Activated CD8-positive, alpha-beta memory T cell treated with anti-CD3 and anti-CD28 coated beads, Interleukin-2, amount 50 U/mL, for 48 hours (primary cell): ENCODE measurements around the gene METTL13.
"Not testable (repeated sequence)": the region's sequence is repeated elsewhere in the genome, so short reads cannot be mapped to it uniquely, and the experiment has no call there.

ENCODE experiments used
- DNase-seq: peaks from one replicate; pipeline ENCODE4 v3.0.0-alpha.2; 2020

Gene METTL13

DNA sequence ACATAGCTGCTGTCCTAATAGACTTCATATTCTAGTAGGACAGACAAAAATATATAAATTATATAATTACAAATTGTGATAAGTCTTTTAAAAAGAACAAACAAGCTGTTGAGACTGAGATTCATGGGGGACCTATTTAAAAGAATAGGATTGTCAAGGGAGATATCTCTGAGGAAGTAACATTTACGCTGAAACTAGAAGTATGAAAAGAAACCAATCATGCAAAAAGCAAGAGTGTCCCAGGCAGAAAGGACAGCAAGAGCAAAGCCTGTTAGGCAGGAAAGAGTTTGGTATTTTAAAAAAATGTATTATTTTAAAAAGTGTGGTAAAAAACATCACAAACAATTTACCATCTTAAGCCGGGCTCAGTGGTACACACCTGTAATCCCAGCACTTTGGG is 9.1 kb upstream of the METTL13 start:
- DNase-seq, result no peak

DNA sequence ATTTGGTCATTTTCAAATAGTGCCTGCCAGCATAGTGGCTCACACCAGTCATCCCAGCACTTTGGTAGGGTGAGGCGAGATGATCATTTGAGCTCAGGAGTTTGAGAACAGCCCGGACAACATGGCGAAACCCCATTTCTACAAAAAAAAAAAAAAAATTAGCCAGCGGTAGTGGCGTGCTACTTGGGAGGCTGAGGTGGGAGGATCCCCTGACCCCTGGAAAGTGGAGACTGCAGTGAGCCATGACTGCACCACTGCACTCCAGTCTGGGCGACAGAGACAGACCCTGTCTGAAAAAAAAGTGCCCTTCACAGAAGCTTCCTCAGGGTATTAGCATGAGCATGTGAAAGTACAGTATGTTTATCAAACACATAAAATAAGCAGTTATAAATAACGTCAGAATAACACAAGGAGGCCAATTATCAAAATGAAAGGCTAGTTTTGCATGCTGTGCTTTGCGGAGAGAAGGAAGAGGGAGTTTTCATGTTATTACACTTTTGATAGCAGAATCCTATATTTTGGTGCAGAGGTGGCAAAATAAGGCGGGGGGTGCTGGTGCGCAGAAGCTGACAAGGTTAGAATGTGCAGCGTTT is 781 bp upstream of the METTL13 start:
- DNase-seq, result no peak

DNA sequence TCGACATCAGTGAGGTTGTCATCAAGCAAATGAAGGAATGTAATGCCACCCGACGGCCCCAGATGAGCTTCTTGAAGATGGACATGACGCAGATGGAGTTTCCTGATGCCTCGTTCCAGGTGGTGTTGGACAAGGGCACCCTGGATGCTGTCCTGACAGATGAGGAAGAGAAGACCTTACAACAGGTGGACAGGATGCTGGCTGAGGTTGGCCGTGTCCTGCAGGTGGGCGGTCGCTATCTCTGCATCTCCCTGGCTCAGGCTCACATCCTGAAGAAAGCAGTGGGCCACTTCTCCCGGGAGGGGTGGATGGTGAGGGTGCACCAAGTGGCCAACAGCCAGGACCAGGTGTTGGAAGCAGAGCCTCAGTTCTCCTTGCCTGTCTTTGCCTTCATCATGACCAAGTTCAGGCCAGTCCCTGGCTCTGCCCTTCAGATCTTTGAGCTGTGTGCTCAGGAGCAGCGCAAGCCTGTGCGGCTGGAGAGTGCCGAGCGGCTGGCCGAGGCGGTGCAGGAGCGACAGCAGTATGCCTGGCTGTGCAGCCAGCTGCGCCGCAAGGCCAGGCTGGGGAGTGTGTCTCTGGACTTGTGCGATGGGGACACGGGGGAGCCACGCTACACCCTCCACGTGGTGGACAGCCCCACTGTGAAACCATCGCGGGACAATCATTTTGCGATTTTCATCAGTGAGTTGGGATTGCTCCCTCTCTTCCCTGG is 2.5 kb downstream of the METTL13 start:
- DNase-seq, result no peak

DNA sequence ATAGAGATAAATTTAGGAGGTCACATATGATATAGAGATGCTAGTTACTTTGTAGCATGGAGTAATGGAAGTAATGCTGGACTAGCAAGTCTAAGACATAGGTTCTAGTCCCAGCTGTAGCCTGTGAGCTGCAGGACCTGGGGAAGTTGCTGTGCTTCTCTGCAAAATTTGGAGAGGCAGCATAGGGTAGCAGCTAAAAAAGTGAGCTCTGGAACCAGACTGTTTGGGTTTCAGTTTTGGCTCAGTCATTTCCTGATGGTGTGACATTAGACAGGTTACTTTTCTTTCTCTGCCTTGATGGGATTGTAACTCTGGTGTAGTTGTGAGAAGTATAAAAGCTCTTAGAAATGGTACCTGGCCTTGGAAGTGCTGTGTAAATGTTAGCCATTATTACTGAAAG is 3.3 kb downstream of the METTL13 start:
- DNase-seq, result no peak

DNA sequence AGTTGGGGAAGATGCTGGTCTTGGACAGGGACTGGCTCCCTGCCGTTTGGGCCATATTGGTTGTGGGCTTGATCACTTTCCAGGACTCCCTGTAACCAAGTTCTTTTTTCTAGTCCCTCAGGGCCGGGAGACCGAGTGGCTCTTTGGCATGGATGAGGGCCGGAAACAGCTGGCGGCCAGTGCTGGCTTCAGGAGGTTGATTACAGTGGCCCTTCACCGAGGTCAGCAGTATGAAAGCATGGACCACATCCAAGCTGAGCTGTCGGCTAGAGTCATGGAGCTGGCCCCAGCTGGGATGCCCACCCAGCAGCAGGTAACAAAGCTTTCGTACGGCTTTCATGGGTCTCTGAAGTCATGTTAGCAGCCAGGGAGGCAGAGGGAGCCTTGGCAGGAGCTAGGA is 4.3 kb downstream of the METTL13 start:
- no peak for DNase-seq

DNA sequence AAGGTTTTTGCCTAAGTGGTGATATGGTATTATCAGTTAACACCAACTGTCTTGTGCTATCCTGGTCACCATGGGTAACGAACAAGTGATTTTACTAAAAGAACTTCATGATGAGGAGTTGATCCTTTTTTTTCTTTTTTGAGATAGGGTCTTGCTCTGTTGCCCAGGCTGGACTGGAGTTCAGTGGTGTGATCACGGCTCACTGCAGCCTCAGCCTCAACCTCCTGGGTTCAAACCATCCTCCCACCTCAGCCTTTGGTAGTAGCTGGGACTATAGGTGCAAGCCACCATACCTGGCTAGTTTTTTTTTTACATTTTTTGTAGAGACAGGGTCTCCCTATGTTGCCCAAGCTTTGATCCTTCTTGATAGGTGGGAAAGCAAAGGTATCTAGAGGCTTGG is 5.1 kb downstream of the METTL13 start:
- DNase-seq, result no peak

DNA sequence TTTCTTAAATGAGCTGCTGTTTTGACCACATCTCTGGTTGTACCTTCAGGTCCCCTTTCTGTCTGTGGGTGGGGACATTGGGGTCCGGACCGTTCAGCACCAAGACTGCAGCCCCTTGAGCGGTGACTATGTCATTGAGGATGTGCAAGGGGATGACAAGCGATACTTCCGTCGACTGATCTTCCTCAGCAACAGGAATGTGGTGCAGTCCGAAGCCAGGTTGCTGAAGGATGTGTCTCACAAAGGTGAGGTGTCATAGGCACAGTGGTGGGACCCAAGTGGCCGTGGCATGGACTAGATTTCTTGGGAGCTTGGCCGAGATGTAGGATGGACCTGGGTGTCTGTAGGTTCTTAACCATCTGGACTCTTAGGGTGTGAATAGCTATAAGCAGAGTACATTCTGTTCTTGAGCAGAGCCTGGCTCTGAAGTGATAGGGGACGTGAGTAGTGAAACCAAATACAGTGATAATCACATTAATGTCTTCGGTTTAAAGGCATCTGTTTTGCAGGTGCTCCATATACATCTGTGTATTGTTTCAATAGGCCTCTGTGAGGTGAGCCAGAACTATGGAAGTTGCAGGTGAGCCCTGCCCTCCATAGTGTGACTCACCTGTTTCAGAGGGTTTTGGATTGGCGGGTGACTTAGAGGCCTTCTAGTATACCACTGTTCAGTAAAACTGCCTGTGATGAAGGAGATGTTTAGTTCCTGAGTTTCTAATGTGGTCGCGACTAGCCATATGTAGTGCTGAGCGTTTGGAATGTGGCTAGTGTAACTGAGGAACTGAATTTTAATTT is 6.4 kb downstream of the METTL13 start:
- DNase-seq, result no peak

DNA sequence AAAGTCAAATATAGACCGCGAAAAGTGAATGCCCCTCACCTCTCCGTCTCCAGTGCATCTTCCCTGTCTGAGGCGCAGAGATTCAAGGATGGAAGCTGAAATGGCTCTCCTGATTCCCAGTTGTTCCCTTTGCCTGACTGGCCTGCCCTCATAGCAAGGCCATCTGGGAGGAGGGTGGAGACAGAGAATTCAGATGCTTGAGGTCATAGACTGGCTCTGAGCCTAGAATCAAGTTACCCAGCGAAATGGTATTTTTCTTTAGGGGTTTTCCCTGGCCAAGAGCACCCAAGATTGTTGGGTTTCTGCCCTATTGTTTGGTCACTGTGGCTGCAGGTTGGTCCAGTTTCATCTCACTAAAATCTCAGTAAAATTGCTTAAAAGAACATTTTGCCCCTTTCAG is 7.2 kb downstream of the METTL13 start:
- no peak for DNase-seq

DNA sequence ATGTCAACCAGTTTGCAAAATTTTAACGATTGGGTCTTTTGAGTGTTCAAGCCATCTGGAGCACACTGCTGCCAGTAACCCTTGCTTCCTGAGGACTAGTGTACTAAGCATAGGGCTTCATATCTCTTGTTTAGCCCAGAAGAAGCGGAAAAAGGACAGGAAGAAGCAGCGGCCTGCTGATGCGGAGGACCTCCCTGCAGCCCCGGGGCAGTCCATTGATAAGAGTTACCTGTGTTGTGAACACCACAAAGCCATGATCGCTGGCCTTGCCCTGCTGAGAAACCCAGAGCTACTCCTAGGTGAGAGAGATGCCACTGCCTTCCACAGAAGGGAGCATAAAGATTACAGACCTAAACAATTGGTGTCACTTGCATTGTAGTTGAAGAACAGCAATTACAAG is 8.9 kb downstream of the METTL13 start:
- DNase-seq, result no peak

DNA sequence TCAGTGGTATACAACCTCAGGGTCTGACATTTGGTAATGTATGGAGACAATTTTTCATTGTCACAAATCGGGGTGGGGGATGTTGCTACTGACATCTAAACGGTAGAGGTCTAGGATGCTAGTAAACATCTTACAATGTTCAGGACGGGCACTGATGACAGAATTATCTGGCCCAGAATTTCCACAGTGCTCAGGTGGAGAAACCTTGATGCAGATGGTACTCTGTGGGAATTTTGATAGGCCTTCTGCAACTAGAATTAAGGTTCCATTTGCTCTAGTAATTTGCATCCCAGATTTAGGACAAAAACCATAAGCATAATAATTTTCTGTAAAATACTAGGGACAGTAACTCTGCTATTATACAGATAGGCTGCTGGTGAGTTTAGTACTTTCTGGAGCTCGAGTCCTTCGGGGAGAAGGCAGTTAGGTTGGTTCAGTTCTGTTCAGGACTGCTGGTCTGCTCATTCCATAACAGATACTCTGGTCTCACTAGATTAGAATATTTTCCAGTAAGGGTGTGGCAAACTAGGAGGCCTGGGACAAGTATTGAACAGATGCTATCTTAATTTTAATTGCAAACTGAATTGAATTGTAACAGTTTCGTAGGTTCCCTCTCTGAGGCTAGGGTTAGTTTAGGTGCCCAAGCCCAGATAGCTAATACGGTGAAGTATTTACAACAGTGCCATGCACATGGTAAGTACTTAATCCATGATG is 11.4 kb downstream of the METTL13 start:
- no peak for DNase-seq

DNA sequence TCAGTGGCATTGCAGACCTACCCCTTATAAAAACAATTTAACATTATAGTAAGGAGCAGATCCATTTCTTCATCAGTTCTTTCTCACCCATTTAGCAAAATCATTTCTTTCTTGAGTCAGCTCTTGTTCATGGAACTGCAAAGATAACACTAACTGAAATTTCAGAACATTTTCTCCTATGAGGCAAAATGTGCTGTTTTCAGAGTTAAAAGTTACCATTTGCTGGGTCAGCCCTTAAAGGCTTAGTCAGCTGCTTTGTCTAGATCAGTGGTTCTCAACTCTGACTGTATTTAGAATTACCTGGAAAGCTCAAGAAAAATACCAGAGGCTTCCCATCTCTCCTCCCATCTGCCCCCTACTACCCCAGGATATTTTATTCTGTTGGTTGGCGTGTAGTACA is 12.2 kb downstream of the METTL13 start:
- DNase-seq, result no peak

DNA sequence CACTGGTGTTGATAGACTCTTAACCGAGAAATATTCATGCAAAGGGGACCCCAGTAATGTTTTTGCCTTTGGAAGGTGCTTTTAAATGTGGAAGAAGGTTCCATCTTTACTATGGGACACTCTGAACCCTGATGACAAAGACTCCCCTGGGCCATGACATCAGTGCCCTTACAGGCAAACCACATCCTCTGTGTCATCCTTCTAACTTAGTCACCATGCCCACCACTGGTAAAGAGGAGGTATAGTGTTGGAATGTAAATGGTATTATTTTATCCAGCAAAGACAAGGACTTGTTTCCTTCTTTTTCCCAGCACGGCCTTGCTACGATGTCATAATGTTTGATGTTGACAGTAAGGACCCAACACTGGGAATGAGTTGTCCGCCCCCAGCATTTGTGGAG is 12.6 kb downstream of the METTL13 start:
- DNase-seq, result no peak

DNA sequence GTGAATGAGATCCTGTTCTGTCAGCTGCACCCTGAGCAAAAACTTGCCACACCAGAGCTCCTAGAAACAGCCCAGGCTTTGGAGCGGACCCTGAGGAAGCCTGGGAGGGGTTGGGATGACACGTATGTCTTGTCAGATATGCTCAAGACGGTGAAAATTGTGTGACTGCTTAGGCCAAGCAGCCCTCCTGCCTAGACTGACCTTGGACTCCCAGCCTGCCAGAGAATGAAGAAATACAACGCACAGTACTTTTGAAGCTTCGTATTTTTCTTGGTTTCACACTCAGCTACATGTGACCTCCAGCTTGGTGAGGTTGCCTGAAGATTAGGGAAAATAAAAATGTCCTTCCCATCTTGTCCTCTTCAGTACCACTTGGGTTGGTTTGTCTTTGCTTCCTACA is 15.1 kb downstream of the METTL13 start:
- DNase-seq, result no peak

DNA sequence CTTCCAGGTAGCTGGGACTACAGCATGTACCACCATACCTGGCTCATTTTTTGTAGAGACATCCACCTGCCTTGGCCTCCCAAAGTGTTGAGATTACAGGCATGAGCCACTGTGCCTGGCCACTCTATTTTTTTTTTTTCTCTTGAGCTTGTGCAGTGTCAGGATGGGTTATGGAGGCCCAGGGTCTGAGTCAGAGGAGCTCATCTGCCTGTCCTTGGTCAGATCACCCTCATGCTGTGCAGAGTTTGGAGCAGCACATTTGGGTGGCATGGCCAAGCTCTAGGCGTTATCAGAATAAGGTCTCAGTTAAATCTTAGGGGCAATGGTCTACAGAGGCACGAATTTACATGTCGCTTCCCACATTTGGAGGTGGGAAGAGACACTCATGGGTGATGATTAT is 16.9 kb downstream of the METTL13 start:
- DNase-seq, result no peak

DNA sequence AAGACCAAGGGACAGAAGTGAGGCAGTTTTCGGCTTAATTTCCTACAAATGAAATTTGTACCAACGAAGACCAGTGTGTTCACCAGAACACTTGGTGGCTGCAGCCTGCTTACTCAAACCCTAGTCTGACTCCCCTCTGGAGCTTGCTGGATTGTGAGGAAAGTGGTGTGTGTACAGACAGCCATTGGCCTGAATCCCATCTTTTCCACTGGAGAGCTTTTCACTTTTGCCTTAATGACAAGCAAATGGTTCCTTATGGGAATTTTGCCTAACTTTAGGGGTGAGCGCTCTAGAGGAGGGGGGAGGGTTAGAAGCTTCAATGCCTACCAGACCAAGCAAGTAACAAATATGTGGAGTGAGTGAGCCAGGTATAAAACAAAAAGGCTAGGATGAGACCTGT is 17.3 kb downstream of the METTL13 start:
- no peak for DNase-seq

DNA sequence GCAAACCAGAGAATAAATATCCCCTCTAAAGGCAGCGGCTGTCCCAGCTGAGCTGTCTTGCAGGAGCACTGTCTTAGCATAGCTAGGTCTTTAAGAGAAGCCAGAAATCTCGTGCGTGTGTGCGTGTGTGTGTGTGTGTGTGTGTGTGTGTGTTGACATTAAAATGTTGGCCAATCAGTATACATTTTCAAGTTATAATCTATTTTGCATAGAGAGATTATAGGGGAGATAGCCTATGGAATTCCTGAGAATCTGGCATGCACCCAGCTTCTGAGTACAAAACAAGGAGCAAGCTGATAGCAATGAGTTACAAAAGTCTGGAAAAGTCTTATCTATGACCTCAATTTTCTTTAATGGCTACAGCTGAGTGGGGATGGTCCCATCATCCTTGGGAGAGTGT is 17.7 kb downstream of the METTL13 start:
- no peak for DNase-seq

DNA sequence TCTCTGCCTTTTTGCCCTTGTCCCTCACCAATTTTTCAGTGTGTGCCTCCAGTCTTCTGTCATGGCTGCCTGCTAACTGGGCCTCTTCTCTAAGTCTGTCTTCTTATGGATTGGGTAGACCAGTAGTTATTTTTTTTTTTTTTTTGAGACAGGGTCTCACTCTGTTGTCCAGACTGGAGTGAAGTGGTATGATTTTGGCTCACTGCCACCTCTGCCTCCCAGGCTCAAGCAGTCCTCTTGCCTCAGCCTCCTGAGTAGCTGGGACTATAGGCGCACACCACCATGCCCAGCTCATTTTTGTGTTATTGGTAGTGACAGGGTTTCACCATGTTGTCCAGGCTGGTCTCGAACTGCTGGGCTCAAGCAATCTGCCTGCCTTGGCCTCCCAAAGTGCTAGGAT is 18.2 kb downstream of the METTL13 start:
- not testable (repeated sequence) for DNase-seq

DNA sequence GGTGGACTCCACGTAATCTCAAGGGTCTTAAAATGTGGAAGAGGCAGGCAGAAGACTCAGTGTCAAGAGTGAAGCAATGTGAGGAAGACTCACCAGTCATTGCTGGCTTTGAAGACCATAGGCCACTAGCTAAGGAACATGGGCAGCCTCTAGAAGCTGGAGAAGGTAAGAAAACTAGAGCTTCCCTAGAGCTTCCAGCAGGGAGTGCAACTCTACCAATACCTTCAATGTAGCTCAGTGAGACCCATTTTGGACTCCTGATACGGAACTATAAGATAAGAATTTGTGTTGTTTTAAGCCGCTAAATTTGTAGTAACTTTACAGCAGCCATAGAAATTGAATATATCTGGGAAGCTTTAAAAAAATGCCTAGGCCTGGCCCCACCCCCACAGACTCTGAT is 18.9 kb downstream of the METTL13 start:
- no peak for DNase-seq

DNA sequence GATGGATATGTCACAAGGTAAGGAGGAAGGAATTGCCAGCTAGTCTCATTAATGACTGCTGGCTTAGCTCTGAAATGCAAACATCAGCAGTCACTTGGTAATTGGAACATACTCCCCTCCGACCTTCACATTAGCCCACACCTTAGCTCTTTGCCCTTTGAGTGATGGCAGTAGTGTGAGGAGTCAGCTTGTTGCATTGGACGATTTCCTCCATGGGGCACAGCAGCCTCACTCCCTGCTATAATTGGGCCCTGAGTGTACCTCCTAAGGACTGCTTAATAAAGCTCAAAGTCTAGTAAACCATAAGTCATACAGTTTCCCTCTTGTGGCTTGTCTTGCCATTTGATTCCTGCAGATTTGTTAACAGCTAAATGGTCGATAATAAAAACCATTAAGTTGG is 19.4 kb downstream of the METTL13 start:
- no peak for DNase-seq

DNA sequence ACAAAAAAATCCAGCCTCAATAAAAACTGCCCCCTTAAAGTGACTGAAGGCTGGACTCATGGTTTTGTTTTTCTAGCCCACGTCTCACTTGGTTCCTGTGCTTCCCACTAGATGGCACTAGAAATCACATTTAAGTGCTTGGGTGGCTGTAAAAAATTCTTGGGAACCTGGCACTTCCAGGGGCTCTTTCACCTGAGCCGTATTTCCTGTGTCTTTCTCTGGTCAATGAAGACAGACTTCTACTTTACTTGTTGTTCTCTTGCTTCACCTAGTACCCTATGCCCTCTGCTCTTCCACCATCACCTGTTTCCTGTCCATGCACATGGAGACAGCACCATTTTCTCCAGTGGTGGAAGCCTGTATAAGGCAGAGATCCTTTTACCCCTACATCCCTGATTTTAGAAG is 20.0 kb downstream of the METTL13 start:
- no peak for DNase-seq

DNA sequence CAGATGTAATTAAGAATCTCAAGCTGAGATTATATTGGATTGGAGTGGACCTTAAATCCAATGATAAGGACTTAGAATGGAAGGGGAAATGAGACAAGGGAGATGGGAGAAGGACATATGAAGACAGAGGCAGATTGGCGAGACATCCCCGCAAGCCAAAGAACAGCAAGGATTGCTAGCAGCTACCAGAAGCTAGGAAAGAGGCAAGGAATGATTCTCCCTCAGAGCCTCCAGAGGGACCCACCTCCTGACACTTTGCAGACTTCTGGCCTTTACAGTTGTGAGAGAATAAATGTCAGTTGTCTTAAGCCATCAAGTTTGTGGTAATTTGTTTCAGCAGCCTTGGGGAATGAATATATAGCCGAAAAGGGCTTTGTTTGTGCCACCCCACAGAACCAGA is 20.7 kb downstream of the METTL13 start:
- DNase-seq, result no peak

DNA sequence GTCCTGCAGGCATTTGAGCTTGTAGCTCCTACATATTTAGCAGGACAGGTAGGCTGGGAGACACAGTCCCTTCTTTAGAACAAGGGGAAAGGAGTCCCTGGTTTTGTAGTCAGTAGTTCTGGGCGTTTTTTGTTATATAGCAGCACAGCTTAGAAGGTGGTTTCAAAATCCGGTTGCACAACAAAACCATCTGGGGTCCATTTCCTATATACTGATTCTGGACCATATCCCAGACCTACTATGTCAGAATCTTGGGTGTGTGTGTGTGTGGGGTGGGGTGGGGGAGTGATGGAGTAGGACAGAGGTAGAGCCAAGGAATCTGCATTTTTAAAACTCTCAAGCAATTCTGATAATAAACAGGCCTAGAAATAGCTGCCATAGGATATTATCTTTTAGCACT is 21.6 kb downstream of the METTL13 start:
- no peak for DNase-seq

DNA sequence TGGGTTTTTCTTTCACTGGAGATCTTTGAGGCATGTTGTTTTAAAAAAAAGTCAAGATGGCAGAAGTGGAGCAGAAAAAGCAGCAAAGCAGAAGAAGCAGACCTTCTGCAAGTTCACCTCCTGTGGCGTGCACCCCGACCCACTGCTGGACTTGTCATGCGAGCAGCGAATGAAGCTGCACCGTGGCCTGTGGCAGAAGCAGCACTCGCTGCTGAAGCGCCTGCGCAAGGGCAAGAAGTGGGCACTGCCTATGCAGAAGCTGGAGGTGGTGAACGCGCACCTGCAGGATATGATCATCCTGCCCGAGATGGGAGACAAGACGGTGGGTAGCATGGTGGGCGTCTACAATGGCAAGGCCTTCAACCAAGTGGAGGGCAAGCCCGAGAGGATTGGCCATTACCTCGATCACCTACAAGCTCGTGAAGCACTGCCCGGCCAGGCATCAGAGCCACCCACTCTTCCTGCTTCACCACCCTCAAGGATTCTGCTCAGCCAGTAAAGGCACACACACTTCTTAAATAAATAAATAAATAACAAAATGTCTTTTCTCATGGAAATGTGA is 22.1 kb downstream of the METTL13 start:
- DNase-seq, result no peak
